Loucy (cell line): ENCODE data around the gene ALPG.

Experiments used
- EZH2phosphoT487 ChIP-seq: fragments of 200-600 bp; IDR thresholded peaks from 2 replicates; pipeline ENCODE4 v1.6.1; 2018; ENCODE audit warnings: antibody characterized with exemption, mild to moderate bottlenecking, moderate library complexity, borderline replicate concordance
- TF ChIP-seq, protein P1 (sequence below): fragments of 200-600 bp; sonication (generic); conservative IDR thresholded peaks from 2 replicates; pipeline ENCODE4 v1.5.1; 2014; ENCODE audit warnings: mild to moderate bottlenecking, antibody characterized with exemption, low read length

DNA sequence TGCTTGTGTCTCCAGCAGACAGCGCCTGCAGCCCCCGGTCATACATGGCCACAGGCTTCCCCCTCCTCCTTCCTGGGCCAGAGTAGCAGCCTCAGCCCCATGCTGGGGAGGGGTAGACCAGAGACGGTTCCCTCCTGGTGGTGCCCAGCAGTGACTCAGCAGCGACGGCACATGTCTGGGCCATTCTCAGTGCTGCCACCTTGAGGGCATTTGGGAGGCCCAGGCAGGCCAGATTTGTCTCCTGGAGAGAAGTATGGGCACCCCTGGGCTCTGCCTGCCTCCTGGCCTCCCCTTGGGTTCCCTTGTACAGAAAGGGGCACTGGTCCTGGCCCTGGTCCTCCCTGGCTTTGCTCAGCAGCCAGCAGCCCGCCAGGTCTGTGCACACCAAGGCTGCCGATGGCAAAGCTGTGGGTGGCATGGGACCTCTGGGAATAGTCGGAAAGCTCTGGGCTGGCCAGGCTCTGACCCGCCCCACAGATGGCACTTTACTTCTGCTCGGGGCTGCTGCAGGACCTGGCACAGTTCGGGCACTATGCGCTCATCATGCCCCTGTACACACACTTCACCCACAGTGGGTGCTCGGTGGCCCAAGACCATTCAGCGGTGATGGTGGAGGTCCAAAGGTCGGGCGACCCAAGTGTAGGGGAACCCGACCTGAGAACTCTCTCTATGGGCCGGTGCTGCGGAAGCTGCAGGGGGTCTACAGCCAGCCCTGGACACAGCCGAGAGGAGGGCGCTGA, 37.9 kb downstream of the ALPG start:
- TF ChIP-seq EZH2phosphoT487 = no peak
- TF ChIP-seq, protein P1, sequence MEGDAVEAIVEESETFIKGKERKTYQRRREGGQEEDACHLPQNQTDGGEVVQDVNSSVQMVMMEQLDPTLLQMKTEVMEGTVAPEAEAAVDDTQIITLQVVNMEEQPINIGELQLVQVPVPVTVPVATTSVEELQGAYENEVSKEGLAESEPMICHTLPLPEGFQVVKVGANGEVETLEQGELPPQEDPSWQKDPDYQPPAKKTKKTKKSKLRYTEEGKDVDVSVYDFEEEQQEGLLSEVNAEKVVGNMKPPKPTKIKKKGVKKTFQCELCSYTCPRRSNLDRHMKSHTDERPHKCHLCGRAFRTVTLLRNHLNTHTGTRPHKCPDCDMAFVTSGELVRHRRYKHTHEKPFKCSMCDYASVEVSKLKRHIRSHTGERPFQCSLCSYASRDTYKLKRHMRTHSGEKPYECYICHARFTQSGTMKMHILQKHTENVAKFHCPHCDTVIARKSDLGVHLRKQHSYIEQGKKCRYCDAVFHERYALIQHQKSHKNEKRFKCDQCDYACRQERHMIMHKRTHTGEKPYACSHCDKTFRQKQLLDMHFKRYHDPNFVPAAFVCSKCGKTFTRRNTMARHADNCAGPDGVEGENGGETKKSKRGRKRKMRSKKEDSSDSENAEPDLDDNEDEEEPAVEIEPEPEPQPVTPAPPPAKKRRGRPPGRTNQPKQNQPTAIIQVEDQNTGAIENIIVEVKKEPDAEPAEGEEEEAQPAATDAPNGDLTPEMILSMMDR = peak; percentile 67
